ENCODE results near the gene ATG9A.

Gene ATG9A

GRCh38 chr2:219220652-219221402 is 8.6 kb downstream of the ATG9A start:
- no peak for DNase-seq (ENCODE audit: low spot score)

GRCh38 chr2:219219784-219220532 is 9.5 kb downstream of the ATG9A start:
- DNase-seq (ENCODE audit: low spot score), result no peak

- peak; percentile 95 for DNase-seq (ENCODE audit: low spot score)
Measured at GRCh38 chr2:219218732-219219701, 10.4 kb downstream of the ATG9A start, which contains the start of gene ABCB6. Gene ABCB6 (minus strand): TSS chr2:219218958. CDS start chr2:219218673, 285 bp downstream.

- DNase-seq (ENCODE audit: low spot score), result peak; percentile 84
Measured at GRCh38 chr2:219218217-219218731, 11.2 kb downstream of the ATG9A start.

GRCh38 chr2:219216535-219216915 is 12.9 kb downstream of the ATG9A start:
- DNase-seq (ENCODE audit: low spot score), result no peak

GRCh38 chr2:219215871-219216534 is 13.4 kb downstream of the ATG9A start:
- no peak for DNase-seq (ENCODE audit: low spot score)

GRCh38 chr2:219214786-219215185 is 14.7 kb downstream of the ATG9A start:
- DNase-seq (ENCODE audit: low spot score), result no peak

GRCh38 chr2:219214141-219214540 is 15.3 kb downstream of the ATG9A start:
- no peak for DNase-seq (ENCODE audit: low spot score)

GRCh38 chr2:219213486-219214071 is 15.9 kb downstream of the ATG9A start:
- no peak for DNase-seq (ENCODE audit: low spot score)

GRCh38 chr2:219213026-219213415 is 16.4 kb downstream of the ATG9A start:
- no peak for DNase-seq (ENCODE audit: low spot score)

- DNase-seq (ENCODE audit: low spot score), result no peak
Measured at GRCh38 chr2:219210886-219211362, 18.5 kb downstream of the ATG9A start.

- no peak for DNase-seq (ENCODE audit: low spot score)
Measured at GRCh38 chr2:219210196-219210885, 19.1 kb downstream of the ATG9A start.

GRCh38 chr2:219209236-219210195 is 19.9 kb downstream of the ATG9A start:
- DNase-seq (ENCODE audit: low spot score), result no peak

GRCh38 chr2:219207884-219208740 is 21.3 kb downstream of the ATG9A start:
- no peak for DNase-seq (ENCODE audit: low spot score)

GRCh38 chr2:219207134-219207883 is 22.1 kb downstream of the ATG9A start:
- no peak for DNase-seq (ENCODE audit: low spot score)

GRCh38 chr2:219206328-219207133 is 22.9 kb downstream of the ATG9A start, which contains the start of gene ZFAND2B:
Gene ZFAND2B (plus strand): TSS chr2:219206782. CDS start chr2:219206988, 206 bp downstream.
- DNase-seq (ENCODE audit: low spot score), result peak; percentile 96
